ENCODE measurements around the gene OCA2.

The OCA2 gene

GRCh38 chr15:28105793-28106192, 6.7 kb upstream of the OCA2 start:
- in situ Hi-C loops (cut with MboI; ENCODE audit: low sequenced_read_pairs), result no loop called here

GRCh38 chr15:28105224-28105791, 6.2 kb upstream of the OCA2 start:
- in situ Hi-C loops (cut with MboI; ENCODE audit: low sequenced_read_pairs), result no loop called here

DNA sequence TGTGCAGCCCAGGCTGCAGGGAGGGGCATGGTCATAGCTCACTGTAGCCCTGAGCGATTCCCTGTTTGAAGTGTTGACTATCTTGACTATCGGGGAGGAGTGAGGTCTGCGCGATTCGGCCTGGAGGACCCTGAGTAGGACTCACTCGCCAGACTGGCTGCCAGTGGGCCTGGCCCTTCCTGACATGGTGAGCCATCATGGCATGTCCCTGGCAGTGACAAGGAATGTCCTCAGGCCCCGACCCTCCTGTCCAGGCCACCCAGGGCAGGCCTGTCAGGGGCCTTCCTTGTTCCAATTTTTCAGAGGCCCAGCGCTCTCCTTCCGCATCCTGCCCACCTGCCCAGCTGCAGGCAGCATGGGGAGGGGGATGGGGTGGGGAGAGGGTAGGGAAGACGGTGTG, 5.2 kb upstream of the OCA2 start:
- in situ Hi-C loops (cut with MboI; ENCODE audit: low sequenced_read_pairs), result no loop called here

GRCh38 chr15:28103831-28104230, 4.7 kb upstream of the OCA2 start:
- in situ Hi-C loops (cut with MboI; ENCODE audit: low sequenced_read_pairs), result no loop called here

- in situ Hi-C loops (cut with MboI; ENCODE audit: low sequenced_read_pairs), result no loop called here
Observed at GRCh38 chr15:28101983-28102441, 2.9 kb upstream of the OCA2 start.

- in situ Hi-C loops (cut with MboI; ENCODE audit: low sequenced_read_pairs), result no loop called here
Observed at GRCh38 chr15:28101201-28101600, 2.1 kb upstream of the OCA2 start.

- in situ Hi-C loops (cut with MboI; ENCODE audit: low sequenced_read_pairs), result no loop called here
Observed at GRCh38 chr15:28100516-28101195, 1.5 kb upstream of the OCA2 start.

DNA sequence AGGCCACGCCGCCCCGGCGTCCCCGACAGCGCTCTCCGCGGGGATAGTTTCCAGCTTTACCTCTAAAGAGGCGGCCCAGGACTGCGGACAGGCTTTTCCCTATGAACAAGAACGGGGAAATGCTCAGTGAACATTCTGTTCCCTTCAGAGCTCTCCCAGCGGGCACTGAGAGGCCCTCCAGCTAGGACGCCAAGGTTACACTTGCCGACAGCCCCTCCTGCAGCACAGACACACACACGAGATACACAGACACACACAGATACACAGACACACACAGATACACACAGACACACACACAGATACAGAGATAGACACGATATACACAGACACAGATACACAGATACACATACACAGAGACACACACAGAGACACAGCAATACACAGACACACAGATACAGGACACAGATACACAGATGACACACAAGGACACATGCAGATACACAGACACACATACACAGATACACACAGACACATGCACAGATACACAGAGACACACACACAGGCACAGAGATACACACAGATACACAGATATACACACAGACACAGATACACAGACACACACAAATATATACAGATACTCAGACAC, 533 bp upstream of the OCA2 start:
- in situ Hi-C loops (cut with MboI; ENCODE audit: low sequenced_read_pairs), result no loop called here

DNA sequence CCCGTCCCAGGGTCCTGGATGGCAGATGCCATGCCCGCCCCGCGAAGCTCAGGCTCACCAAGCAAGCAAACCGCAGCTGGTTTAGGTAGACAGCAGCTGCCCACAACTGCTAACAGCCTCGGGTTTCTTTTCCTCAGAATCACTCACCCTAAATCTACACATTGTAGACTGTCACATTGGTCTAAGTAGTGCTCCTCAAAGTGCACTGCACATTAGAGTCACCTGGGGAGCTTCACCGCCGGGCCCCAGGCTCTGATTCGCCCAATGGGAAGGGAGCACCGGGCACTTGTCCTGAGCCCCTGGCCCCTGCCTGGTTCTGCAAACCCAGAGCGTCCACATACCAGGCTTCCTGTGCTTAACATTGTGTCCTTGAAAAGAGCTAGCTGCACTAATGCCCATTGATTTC, 752 bp downstream of the OCA2 start:
- in situ Hi-C loops (cut with MboI; ENCODE audit: low sequenced_read_pairs), result no loop called here

- in situ Hi-C loops (cut with MboI; ENCODE audit: low sequenced_read_pairs), result no loop called here
Observed at GRCh38 chr15:28097656-28098359, 1.3 kb downstream of the OCA2 start.

- in situ Hi-C loops (cut with MboI; ENCODE audit: low sequenced_read_pairs), result no loop called here
Observed at GRCh38 chr15:28096670-28097431, 2.3 kb downstream of the OCA2 start.

DNA sequence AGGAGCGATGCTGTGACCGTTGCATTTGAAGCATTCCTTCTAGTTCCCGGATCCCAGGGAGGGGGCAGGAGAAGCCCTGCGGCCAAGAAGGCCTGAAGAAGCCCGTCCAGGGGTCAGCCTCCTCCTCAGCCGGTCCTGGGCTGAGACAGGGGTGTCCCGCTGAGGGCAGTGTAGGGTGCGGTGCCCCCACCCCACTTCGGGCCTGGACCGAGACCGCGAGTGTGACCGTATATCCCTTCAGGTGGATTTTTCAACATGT, 2.8 kb downstream of the OCA2 start:
- in situ Hi-C loops (cut with MboI; ENCODE audit: low sequenced_read_pairs), result no loop called here

GRCh38 chr15:28094732-28095521, 4.2 kb downstream of the OCA2 start:
- in situ Hi-C loops (cut with MboI; ENCODE audit: low sequenced_read_pairs), result no loop called here

- in situ Hi-C loops (cut with MboI; ENCODE audit: low sequenced_read_pairs), result no loop called here
Observed at GRCh38 chr15:28093752-28094535, 5.2 kb downstream of the OCA2 start.

DNA sequence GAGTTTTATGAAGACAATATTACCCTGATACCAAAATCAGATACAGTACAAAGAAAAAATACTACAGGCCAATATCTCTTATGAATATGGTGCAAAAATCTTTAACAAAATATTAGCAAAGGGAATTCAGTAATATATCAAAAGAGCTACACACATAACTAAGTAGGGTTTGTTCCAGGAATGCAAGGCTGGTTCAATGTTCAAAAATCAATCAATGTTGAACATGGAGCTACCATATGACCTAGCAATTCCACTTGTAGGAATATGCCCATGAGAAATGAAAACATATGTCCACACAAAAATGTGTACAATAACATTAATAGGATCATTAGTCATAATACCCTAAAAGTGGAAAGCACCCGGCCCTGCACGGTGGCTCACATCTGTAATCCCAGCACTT, 7.8 kb downstream of the OCA2 start:
- in situ Hi-C loops (cut with MboI; ENCODE audit: low sequenced_read_pairs), result no loop called here

DNA sequence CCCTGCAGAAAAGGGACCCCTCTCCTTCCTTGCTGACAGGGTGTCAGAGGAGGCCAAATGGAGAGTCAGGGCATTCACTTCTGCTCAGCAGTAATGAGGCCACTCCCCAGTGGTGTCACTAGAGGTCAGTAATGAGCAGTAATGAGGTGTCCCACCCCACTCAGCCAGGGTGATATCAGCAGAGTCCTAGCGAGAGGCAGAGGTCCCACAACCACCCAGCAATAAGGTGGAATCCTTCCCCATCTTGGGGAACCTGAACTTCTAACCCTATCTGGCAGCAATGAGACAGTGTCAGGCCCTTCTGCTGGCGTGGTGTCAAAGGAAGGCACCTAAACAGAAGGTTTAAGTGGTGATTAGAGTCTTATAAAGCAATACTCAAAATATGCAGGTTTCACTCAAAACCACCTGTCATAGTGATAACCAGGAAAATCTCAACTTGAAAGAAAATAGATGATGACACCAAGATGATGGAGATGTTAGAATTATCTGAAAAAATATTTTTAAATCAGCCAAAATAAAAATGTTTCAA, 12.9 kb downstream of the OCA2 start:
- in situ Hi-C loops (cut with MboI; ENCODE audit: low sequenced_read_pairs), result no loop called here

GRCh38 chr15:28085489-28086174, 13.5 kb downstream of the OCA2 start:
- in situ Hi-C loops (cut with MboI; ENCODE audit: low sequenced_read_pairs), result no loop called here

DNA sequence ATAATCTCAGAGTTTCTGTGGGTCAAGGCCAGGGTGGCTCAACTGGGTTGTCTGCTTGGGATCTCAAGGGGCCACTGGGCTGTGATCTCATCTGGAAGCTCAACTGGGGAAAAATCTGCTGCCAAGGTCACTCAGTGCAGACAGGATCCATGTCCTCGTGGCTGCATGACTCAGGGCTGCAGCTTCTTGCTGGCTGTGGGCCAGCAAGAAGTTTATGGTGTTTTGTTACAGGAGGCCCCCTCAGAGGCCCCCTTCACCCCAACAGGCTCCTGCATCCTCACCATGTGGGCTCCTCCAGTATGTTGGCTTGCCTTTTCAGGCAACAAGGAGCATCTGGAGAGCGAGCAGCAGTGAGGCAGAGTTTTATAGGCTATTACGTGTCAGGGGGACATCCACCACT, 14.6 kb downstream of the OCA2 start:
- in situ Hi-C loops (cut with MboI; ENCODE audit: low sequenced_read_pairs), result no loop called here

All from HL-60/S4 treated with retinoic acid at 250 ng/mL for 4 days and 3 days (cell line).